GM19193 (cell line): ENCODE data around the gene ARAP1.

ENCODE experiments used
- POLR2A ChIP-seq: IDR thresholded peaks from 4 replicates; pipeline ENCODE4 v1.6.1; 2011; ENCODE audit not compliant: insufficient read depth, insufficient read length; ENCODE audit errors: extremely low read depth

The ARAP1 gene

DNA sequence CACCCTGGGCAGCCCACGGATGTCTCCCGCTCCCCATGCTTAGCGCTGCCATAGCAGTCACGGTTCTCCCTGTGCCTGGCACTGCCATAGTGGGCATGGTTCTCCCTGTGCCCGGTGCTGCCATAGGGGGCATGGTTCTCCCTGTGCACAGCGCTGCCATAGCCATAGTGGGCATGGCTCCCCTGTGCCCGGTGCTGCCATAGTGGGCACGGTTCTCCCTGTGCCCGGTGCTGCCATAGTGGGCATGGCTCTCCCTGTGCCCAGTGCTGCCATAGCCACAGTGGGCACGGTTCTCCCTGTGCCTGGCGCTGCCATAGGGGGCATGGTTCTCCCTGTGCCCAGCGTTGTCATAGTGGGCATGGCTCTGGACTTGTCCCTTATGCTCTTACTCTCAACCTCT, 19.9 kb upstream of the ARAP1 start:
- no peak for TF ChIP-seq POLR2A

DNA sequence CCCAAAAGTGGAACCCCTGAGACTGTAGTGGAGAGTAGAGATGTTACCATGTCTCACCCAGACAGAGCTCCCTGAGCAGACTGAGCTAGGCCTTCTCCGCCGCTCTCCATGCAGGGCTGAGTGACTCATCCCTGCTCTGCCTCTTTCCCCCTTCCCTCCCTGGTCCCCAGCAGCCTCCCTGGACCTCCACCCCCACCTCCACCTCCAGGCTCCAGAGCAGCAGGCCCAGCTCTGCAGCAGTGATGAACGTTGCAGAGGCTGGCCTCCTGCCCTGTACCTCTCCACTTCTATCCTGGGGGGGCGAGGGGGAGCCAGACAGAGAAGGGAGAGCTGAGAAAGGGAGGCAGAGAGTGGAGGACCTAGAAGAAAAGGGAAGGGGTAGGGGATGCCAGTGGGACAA, 19.3 kb upstream of the ARAP1 start:
- no peak for TF ChIP-seq POLR2A

DNA sequence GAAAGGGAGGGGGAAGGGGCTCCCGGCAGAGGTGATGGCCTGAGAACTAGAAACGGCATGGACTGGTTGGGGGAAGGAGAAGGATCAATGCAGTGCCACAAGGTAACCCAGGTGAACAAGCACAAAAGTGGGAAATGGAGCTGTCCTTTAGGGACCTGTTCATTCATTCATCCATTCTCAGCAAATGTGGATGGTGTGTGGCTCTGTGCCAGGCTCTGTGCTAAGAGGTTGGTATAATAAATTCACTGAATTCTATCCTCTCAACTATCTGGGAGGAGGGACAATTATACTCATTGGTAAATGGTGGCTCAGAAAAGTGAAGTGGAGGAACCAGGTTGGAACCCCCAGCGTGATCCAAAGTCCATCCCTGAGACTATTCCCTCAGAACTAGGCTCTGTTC, 18.6 kb upstream of the ARAP1 start:
- TF ChIP-seq POLR2A = no peak

DNA sequence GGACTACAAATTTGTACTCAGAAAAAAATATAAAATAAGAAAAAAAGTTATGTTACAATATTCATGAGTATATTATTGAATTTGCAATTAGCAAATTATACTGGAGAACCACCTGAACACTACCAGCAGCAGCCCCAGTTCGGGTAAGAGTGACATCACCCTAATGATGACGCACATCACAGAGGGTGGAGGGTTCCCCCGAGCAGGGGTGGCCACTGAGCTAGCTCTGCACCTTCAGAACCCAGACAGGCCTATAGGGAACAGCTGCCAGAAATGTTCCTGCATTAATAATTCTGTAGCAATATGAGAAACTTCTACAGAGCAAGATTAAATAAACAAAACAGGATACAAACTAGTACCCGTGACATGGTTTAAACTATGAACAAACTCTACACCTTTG, 17.5 kb upstream of the ARAP1 start:
- no peak for TF ChIP-seq POLR2A

DNA sequence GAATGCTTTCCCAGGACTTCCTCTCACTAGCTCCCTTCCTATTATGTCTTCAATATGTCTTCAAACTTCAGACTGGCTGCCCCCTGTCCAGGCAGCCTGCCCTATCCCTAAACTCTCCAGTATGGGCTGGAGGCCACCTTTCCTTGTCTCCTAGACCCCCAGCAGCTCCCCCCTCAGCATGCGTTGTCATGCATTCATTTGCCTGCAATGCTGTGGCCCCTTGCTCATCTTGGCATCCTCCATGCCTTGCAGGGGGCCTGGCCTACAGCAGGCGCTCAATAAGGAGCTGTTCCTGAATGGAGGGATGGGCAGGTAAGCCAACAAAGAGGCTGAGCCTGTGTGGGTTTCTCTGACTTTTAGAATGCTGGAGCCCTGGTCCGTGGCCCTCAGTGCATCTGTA, 16.4 kb upstream of the ARAP1 start:
- TF ChIP-seq POLR2A = no peak

DNA sequence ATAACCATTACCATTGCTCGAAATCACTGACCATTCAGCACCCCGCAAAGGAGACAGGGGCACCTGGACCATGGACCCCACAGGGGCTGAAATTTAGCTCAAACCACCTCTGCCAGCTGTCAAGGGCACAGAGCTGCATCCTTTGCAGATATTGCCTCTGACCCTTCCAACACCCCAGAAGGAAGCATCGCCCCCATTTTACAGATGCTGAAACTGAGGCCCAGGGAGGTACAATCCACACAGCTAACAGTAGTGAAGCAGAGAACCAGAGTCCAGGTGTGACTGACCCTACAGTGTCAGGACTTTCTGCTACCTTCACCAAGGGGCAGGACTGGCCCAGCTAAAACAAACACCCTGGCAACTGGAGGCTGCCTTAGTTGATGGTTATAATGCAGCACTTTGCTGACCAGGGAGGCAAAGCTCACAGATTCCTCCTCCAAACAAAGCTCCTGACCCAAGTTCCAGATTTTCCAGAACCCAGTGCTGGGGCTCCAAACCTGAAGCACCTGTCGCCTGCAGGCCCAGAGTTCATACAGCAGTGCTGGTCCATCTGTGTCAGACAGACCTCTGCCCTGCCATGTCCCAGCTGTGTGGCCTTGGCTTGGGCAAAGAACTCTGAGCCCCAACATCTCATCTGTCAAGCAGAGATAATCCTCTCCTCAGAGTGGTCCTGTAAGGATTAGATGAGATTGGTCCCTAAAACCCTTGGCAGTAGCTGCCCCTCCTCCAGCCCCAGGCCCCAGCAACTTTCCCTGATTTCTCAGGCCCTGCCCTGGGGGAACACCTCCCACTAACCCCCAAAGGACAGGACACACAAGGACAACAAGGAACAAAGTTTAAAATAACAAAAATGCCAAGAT, 15.2 kb upstream of the ARAP1 start:
- no peak for TF ChIP-seq POLR2A

DNA sequence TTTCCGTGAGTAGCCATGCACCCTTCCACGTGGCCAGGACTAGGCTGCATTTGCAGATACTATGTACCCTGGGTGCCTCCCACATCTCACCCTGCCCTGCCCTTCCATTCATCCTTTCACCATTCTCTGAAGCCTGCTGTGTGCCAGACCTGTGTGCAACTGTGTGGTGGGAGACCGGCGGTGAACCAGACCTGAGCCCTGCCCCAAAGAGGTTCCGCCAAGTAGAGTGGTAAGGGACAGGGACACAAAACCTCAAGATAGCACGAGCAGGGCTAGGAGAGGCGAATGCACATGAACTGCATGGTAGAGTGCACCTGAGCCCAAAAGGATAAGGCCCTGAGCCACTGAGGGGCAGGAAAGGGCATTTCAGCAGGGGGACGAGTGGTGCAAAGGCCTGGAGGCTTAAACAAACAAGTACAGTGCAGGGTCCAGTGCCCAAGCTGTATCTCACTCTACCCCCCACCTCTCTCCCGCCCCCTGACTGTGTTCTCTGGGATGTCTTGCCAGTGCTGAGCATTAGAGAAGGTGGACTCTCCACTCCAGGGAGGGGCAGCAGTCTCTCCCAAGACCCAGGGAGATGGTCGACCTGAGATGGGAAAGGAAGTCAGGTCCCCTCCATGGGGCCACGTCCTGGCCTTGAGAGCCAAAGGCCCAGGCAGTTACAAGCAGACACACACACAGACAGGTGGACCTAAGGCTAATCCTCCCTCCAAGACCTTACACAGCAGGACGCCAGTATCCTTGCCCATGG, 14.1 kb upstream of the ARAP1 start:
- no peak for TF ChIP-seq POLR2A

DNA sequence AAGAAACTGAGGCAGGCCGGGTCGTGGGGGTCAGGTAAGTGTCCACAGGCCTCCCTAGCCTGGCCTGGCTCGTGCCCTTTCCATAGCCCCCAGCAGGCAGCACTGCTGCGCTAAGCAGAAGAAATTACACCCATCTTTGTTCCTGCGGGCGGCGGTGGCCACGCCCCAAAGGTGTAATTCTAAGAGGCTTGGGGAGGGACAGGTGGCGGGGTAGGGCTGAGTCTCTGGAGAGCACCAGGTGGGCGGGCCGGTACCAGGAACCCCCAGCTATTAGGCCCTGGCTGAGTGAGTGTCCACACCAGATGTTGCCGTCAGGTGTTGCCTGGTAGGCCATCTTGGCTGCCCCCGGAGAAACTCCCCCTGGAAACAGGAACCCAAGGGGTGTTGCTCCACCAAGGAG, 12.3 kb upstream of the ARAP1 start:
- TF ChIP-seq POLR2A = no peak

DNA sequence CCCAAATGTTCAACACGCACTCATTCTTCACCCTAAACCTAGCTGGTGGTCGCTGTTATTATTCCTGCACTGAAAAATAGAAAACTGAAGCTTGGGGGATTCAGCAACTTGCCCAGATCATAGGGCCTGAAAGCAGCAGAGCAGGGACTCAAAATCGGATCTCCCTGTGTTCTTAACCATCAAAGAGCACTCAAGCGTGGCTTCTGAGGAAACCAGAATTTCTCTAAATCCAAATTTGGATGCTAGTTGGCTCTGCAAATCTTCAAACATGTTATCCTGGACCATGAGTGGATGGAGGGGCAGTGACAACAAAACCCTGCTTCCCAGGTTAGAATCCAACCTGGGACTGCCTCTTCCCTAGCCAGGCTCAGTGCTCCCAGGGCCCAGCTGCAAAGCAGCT, 11.6 kb upstream of the ARAP1 start:
- TF ChIP-seq POLR2A = no peak

DNA sequence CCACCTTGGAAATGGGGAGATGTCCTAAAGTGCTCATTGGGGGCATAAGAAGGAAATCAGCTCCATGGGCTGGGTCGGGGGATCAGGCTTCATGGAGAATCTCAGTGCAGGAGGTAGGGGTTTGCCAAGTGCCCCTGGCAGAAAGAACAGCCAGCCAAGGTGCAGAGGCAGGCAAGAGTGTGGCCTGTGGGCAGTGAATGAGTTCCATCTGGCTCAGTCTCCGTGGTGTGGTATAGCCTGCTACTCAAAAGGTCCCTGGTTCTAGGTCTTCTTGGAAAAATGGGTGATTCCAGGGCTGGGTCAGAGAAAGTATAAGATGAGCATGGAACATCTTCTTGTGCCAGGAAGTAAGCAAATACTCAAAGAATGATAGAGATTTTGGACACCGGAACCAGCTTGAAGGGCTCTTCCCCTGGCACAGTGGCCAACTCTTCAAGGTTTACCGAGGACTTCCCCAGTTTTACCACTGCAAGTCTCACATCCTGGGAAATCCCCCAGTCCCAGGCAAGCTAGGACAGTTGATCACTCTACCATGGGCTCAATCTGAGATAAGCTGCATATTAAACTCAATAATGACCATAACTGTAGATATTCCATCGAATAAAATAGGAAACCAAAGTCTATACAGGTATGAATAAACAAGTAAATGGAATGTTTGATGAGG, 10.6 kb upstream of the ARAP1 start:
- TF ChIP-seq POLR2A = no peak

DNA sequence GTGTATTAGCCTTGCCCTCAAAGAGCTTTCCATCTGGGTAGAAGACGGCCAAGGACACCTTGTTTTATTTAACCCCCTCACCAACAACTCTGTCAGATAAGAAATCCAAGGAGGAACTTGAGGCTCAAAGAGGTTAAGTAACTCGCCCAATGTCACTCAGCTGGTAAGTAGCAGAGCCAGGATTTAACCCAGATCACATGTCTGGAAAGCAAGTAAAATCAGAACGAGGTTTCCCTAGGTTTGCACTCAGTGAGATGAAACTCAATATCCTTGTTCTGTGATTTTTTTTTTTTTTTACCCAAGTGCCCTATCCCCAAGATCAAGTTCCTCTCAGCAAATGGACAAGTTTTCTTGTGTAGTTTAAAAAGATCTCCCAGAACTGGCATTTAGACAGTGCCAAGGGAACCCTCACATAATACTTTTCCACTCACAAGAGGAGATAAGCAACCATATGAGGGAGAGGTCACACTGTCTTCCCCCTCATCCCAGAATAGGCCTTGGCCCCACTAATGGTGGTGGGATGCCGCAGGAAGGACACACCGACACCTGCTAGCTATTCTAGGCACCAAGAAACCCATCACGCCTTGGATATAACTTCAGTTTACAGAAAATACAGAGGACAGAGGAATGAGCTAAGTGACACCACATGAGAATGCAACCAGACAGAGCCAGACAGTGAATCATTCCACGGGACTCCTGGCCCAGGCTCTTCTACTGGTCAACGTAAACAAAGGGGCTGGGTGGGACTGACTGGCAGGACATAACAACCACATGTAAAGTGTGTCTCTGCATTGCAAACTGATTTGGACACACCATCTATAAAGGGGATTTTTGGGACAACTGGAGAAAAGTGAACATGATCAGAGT, 8.6 kb upstream of the ARAP1 start:
- TF ChIP-seq POLR2A = no peak

DNA sequence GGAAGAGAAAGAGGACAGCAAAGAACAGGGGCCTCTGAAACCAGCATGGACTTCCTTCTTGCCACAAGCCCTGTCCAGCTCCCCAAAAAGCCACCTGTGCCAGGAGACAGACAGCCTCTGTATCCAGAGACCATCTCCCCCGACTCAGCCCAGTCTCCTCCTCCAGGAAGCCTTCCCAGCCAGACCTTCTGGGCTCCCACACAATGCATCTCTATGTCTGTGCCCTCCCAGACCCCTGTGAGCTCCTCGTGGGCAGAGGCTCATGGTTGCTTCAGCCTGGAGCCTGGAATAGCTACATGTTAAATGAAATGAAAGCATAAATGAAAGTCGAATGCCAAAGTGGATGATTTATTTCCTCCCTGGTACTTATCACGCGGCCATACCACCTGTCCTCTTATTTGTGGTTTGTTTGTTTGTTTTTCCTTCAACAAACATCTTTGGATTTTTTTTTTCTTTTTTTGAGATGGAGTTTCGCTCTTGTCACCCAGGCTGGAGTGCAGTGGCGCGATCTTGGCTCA, 7.3 kb upstream of the ARAP1 start:
- no peak for TF ChIP-seq POLR2A

DNA sequence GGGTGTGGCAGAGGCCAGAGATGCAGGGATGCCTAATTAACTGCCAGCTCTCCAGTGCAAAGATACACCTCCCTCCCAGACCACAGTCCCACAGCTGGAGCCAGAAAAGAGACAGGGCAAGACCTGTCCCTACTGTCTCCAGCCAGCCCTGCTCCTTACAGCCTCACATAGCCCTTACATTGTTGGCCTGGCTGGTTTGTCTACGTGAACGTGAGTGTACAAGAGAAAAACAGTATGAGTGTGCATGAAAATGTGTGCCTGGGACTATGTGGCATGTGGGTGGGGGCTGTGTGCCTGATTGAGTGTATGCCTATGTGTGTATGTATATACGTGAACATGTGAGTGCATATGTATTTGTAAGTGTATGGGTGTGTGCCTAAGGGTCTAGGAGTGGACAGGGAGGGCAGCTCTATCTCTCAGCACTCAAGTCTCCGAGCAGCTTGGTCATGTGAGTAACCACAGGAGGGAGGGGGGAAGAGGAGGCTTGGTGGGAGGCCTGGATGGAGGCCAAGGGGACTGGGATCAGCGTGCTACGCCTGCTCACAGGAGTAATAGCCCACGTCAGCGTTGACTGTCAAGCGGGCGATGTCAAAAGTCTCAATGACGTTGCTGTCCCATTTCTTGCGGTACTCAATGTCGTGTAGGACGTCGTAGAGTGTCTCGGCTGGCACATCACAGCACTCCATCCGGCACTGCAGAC, 6.6 kb upstream of the ARAP1 start:
- no peak for TF ChIP-seq POLR2A

DNA sequence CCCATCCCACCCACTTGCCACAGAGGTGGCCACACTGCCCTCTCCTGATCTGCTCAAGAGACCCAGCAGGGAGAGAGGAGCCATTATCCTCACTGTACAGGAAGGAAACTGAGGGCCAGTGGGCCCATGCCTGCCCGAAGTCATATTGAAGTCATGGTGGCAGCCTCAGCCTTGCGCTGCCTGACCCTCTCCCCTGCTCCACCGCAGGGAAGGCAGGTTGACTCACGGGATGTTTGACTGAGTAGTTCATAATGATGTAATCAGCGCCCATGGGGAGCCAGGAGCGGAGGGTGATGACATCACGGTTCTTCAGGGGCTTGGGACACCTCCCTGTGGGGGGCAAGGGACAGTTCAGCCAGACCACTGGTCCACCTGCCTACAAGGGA, 6.1 kb upstream of the ARAP1 start:
- TF ChIP-seq POLR2A = no peak

DNA sequence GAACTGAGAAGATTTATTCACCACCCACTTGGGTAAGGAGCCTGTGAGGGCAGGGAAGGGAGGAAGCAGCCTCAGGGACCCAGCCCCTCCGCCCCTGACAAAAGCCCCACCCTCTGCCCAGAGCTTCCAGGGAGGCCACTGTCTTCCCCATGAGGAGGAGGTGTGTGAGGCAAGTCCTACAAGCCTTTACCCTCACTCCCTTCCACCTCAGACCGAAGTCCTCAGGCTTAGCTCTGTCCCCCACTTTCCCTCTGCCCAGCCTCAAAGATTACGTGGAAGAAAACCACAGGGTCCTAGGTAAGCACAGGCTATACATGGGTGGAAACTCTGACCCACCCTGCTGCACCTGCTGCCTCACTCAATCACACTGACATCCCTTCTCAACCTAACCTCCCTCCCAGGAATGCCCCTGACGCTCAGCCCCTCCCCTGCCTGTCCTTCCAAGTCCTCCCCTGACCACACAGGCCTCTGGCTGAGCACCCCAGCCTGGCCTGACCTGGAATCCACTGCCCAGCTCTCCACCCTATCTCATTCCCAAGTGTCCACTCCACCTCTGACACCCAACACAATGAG, 3.6 kb upstream of the ARAP1 start:
- no peak for TF ChIP-seq POLR2A
